KMS-11 (cell line): Measurements from ENCODE around the gene ETNPPL.

Source experiments
- H2AFZ ChIP-seq: fragments of 200-600 bp; sonication (generic); 2 replicates; pipeline ENCODE4 v1.6.1; 2016; ENCODE audit warnings: antibody characterized with exemption, mixed run types, low read depth
- H3K27ac ChIP-seq: fragments of 200-600 bp; sonication (generic); 2 replicates; pipeline ENCODE4 v1.6.1; 2016; ENCODE audit warnings: mild to moderate bottlenecking, mixed run types
- H3K27me3 ChIP-seq: fragments of 200-600 bp; sonication (generic); 2 replicates; pipeline ENCODE4 v1.6.1; 2017; ENCODE audit warnings: mild to moderate bottlenecking, low read depth, mixed run types, moderate library complexity; ENCODE audit not compliant: insufficient read depth
- H3K36me3 ChIP-seq: fragments of 200-600 bp; sonication (generic); 2 replicates; pipeline ENCODE4 v1.6.1; 2017; ENCODE audit warnings: mild to moderate bottlenecking, mixed run types; ENCODE audit not compliant: insufficient read depth
- H3K4me1 ChIP-seq: fragments of 200-600 bp; sonication (generic); 2 replicates; pipeline ENCODE4 v1.6.1; 2016; ENCODE audit warnings: mild to moderate bottlenecking, low read depth, mixed run types; ENCODE audit not compliant: poor library complexity, severe bottlenecking
- H3K4me2 ChIP-seq: fragments of 200-600 bp; sonication (generic); 2 replicates; pipeline ENCODE4 v1.7.0; 2016; ENCODE audit warnings: mild to moderate bottlenecking, mixed run types
- H3K4me3 ChIP-seq: fragments of 200-600 bp; sonication (generic); IDR thresholded peaks from 2 replicates; pipeline ENCODE4 v1.6.1; 2017; ENCODE audit warnings: low read depth, low read length, mixed read lengths; ENCODE audit not compliant: insufficient read depth
- H3K79me2 ChIP-seq: fragments of 200-600 bp; sonication (generic); 2 replicates; pipeline ENCODE4 v1.6.1; 2016; ENCODE audit warnings: low read depth, mixed run types; ENCODE audit not compliant: insufficient read depth
- H3K9ac ChIP-seq: fragments of 200-600 bp; sonication (generic); 2 replicates; pipeline ENCODE4 v1.6.1; 2016; ENCODE audit warnings: mild to moderate bottlenecking, mixed run types
- H4K20me1 ChIP-seq: fragments of 200-600 bp; sonication (generic); 2 replicates; pipeline ENCODE4 v1.6.1; 2016; ENCODE audit warnings: mild to moderate bottlenecking, mixed run types; ENCODE audit not compliant: insufficient read depth
- CTCF ChIP-seq: fragments of 200-600 bp; sonication (generic); conservative IDR thresholded peaks from 2 replicates; pipeline ENCODE4 v1.6.1; 2017; ENCODE audit warnings: low read depth, mild to moderate bottlenecking, antibody characterized with exemption, low read length, moderate library complexity, mixed read lengths

ETNPPL gene

GRCh38 chr4:108703370-108703769 is 59.5 kb downstream of the ETNPPL start:
- Histone ChIP-seq H3K4me2 (peak overlapping the region; percentile 53; the same call in 1 of the 2 replicates), H4K20me1 (no peaks in the 10 kb centered on the region), H3K9ac (no peak overlapping the region), H3K79me2 (no peaks in the 10 kb centered on the region), H3K36me3 (no peaks in the 10 kb centered on the region), H2AFZ (peak overlapping the region; percentile 32; the same call in 1 of the 2 replicates), H3K27ac (peak overlapping the region; percentile 55), H3K4me3 (no peak overlapping the region), H3K4me1 (peaks cover 48% of the 10 kb centered on the region), H3K27me3 (no peaks in the 10 kb centered on the region)
- no peak for TF ChIP-seq CTCF

- H3K4me2 ChIP-seq: peak overlapping the region; percentile 53
- no peak for TF ChIP-seq CTCF
- no peaks in the 10 kb centered on the region for H3K79me2 ChIP-seq
- peaks cover 51% of the 10 kb centered on the region for H3K4me1 ChIP-seq
- H2AFZ ChIP-seq: peak overlapping the region; percentile 32
- no peaks in the 10 kb centered on the region for H4K20me1 ChIP-seq
- H3K27me3 ChIP-seq: no peaks in the 10 kb centered on the region
- H3K9ac ChIP-seq: no peak overlapping the region
- H3K36me3 ChIP-seq: no peaks in the 10 kb centered on the region
- H3K4me3 ChIP-seq: no peak overlapping the region
- peak overlapping the region; percentile 55 for H3K27ac ChIP-seq
These were observed 59.9 kb downstream of the ETNPPL start for GRCh38 chr4:108702960-108703359.

GRCh38 chr4:108700081-108700757 is 62.6 kb downstream of the ETNPPL start:
- Histone ChIP-seq H3K27me3 (no peaks in the 10 kb centered on the region), H3K4me2 (peak overlapping the region; percentile 27), H3K79me2 (no peaks in the 10 kb centered on the region), H3K36me3 (no peaks in the 10 kb centered on the region), H3K4me3 (no peak overlapping the region), H4K20me1 (no peaks in the 10 kb centered on the region), H3K9ac (no peak overlapping the region), H3K4me1 (peaks cover 56% of the 10 kb centered on the region), H2AFZ (no peak overlapping the region), H3K27ac (no peak overlapping the region)
- no peak for TF ChIP-seq CTCF

- TF ChIP-seq CTCF: no peak
- H3K36me3 ChIP-seq: no peaks in the 10 kb centered on the region
- no peak overlapping the region for H2AFZ ChIP-seq
- no peaks in the 10 kb centered on the region for H3K27me3 ChIP-seq
- no peaks in the 10 kb centered on the region for H4K20me1 ChIP-seq
- peaks cover 28% of the 10 kb centered on the region for H3K4me1 ChIP-seq
- no peak overlapping the region for H3K27ac ChIP-seq
- no peak overlapping the region for H3K4me2 ChIP-seq
- no peak overlapping the region for H3K9ac ChIP-seq
- H3K4me3 ChIP-seq: no peak overlapping the region
- H3K79me2 ChIP-seq: no peaks in the 10 kb centered on the region
These were observed 66.7 kb downstream of the ETNPPL start for GRCh38 chr4:108696160-108696559.
